Activated CD8-positive, alpha-beta T cell treated with anti-CD3 and anti-CD28 coated beads for 36 hours (primary cell): Measurements from ENCODE around the gene EMD. TPM values are rescaled to one million over a fixed set of nuclear protein-coding genes. Genes with fewer than 3 reads are reported as not detected.

Source experiments
- ATAC-seq: fragments of 200-7000 bp; cut with Tn5 transposase; one replicate; pipeline ENCODE4 v1.10.0; 2021; ENCODE audit warnings: mild to moderate bottlenecking, moderate library complexity
- CTCF ChIA-PET: fragments of 350-600 bp; sonication (Branson Sonifier 250); formaldehyde crosslinking; loops from one replicate; lab custom pipeline; 2021; ENCODE audit warnings: antibody characterized with exemption; lab: Charles Lee
- POLR2A ChIA-PET: fragments of 350-600 bp; sonication (Branson Sonifier 250); formaldehyde crosslinking; loops from one replicate; lab custom pipeline; 2021; ENCODE audit warnings: antibody characterized with exemption; lab: Charles Lee
- DNase-seq: peaks from one replicate; pipeline ENCODE4 v3.0.0-alpha.2; 2020
- H3K27ac Mint-ChIP-seq: one replicate; pipeline ENCODE4 v1.8.0; 2021; ENCODE audit warnings: mild to moderate bottlenecking, mixed read lengths
- H3K27me3 Mint-ChIP-seq: one replicate; pipeline ENCODE4 v1.8.0; 2021; ENCODE audit warnings: mixed read lengths
- H3K36me3 Mint-ChIP-seq: one replicate; pipeline ENCODE4 v1.8.0; 2021; ENCODE audit warnings: low read depth, mixed read lengths
- H3K4me1 Mint-ChIP-seq: one replicate; pipeline ENCODE4 v1.8.0; 2021; ENCODE audit warnings: low read depth, mixed read lengths
- H3K4me3 Mint-ChIP-seq: one replicate; pipeline ENCODE4 v1.8.0; 2021; ENCODE audit warnings: mild to moderate bottlenecking, moderate library complexity, mixed read lengths
- H3K9me3 Mint-ChIP-seq: one replicate; pipeline ENCODE4 v1.8.0; 2021; ENCODE audit warnings: mixed read lengths
- intact Hi-C: fragments of 100-400 bp; cut with micrococcal nuclease; formaldehyde crosslinking; loops from one replicate; pipeline ENCODE4 v1.10.0; 2022
- total RNA-seq, 2 experiments: library from RNA; stranded (reverse); gene quantifications; one replicate each; pipeline ENCODE4 v1.2.3, GENCODE V29; 2021
- TF ChIP-seq, protein P1 (sequence below): fragments of 200-600 bp; IDR thresholded peaks from one replicate; pipeline ENCODE4 v1.8.0; 2022; ENCODE audit warnings: antibody characterized with exemption, mild to moderate bottlenecking

The EMD gene
- total RNA-seq, 2 experiments from 2014 or later: 92.4 to 96.6 TPM

DNA sequence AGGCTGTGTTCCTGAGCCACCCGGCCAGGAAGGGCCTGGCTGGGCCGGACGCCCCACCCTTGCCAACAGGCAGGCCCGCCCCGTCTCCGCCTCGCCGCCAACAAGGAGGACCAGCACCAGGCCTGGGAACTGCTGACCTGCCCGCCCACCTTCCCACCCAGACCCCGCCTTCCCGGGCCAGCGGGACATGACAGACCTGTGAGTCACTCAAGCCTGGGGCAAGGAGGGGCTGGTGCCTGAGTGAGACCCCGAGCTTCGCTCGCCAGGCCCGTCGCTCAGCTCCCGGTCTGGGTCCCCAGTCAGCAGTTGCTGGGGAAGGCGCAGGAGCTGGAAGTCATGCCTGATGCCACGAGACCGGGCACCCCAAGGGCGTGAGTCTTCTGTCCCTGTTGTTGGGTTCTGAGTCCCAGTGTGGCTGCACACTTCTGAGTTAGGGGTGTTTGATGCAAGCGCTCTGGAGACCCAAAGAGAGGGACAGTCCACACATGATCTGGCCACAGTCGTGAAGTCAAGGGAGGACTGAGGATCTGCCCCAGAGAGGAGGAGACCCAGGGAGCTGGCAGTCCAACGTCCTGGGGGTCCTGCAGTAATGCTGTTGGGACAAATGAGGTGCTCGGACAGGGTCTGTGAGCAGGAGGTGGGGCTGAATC, 30.3 kb downstream of the EMD start, which contains the start of gene DNASE1L1:
DNASE1L1 (minus strand) TSS at position 33 of the 650 bp plus-strand sequence. CDS start 3,686 bp downstream, outside the sequence.
- intact Hi-C loops: no loop called here
- DNase-seq: no peak
- Mint-ChIP-seq H3K4me1 (peaks cover 10% of the 10 kb centered on the region), H3K4me3 (peak within 1 kb of the TSS; percentile 32), H3K27ac (peak within 1 kb of the TSS; percentile 55), H3K9me3 (no peaks in the 10 kb centered on the region), H3K36me3 (peaks cover 6% of the 10 kb centered on the region), H3K27me3 (no peaks in the 10 kb centered on the region)
- no peak for ATAC-seq
- CTCF ChIA-PET: no interaction called here
- POLR2A ChIA-PET: interaction anchor here (1.2 to 7.6 kb wide), 2 partner anchors 10 to 133 kb away, joined by 4 to 97 read pairs; partner anchors contain the start of gene RPL10
- TF ChIP-seq, protein P1, sequence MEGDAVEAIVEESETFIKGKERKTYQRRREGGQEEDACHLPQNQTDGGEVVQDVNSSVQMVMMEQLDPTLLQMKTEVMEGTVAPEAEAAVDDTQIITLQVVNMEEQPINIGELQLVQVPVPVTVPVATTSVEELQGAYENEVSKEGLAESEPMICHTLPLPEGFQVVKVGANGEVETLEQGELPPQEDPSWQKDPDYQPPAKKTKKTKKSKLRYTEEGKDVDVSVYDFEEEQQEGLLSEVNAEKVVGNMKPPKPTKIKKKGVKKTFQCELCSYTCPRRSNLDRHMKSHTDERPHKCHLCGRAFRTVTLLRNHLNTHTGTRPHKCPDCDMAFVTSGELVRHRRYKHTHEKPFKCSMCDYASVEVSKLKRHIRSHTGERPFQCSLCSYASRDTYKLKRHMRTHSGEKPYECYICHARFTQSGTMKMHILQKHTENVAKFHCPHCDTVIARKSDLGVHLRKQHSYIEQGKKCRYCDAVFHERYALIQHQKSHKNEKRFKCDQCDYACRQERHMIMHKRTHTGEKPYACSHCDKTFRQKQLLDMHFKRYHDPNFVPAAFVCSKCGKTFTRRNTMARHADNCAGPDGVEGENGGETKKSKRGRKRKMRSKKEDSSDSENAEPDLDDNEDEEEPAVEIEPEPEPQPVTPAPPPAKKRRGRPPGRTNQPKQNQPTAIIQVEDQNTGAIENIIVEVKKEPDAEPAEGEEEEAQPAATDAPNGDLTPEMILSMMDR: no peak

DNA sequence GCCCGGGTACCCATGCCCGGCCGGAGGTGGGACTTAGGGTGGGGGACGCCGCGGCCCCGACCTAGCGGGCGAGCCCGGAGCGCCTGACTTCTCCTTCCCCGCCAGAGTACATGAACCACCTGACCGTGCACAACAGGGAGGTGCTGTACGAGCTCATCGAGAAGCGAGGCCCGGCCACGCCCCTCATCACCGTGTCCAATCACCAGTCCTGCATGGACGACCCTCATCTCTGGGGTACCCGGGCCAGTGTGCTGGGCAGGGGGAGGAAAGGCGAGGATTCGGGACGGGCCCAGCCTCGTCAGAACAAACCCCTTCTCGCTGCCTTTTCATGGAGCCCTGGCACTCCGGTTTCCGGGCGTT, 32.9 kb downstream of the EMD start:
- DNase-seq: peak; percentile 83
- intact Hi-C loops: no loop called here
- Mint-ChIP-seq H3K36me3 (peaks cover 8% of the 10 kb centered on the region), H3K27me3 (no peaks in the 10 kb centered on the region), H3K4me1 (peaks cover 10% of the 10 kb centered on the region), H3K9me3 (no peaks in the 10 kb centered on the region), H3K4me3 (peak overlapping the region; percentile 91), H3K27ac (peak overlapping the region; percentile 81)
- ChIA-PET POLR2A (interaction anchor here (0.7 to 7.6 kb wide), 4 partner anchors 9 to 47 kb away, joined by 3 to 97 read pairs (median 6); partner anchors contain the start of gene RPL10), CTCF (no interaction called here)
- ATAC-seq: peak; percentile 81
- TF ChIP-seq, protein P1: no peak

DNA sequence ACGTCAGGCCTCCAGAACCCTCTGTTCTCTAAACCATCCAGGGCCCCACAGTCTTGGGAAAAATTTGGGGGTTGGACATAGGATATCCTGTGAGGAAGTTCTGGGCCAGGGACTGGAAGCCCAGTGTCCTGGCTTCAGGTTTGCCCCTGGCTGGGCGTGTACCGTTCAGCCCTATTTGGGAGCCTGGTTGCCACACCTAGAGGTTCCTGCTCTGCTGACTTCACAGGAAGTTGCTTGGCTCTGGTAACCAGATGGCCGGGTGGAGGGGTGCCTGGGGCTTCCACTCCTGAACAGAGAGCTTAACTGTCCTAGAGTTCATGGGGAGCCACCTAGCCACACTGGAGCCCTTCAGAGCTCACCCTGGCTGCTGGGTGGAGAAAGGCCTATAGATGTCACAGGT, 33.4 kb downstream of the EMD start:
- H3K4me3 Mint-ChIP-seq: peak overlapping the region; percentile 91
- ChIA-PET POLR2A (interaction anchor here (0.7 to 7.6 kb wide), 4 partner anchors 8 to 46 kb away, joined by 3 to 97 read pairs (median 6); partner anchors contain the start of gene RPL10), CTCF (no interaction called here)
- intact Hi-C loops: no loop called here
- no peaks in the 10 kb centered on the region for H3K9me3 Mint-ChIP-seq
- H3K27me3 Mint-ChIP-seq: no peaks in the 10 kb centered on the region
- DNase-seq (peak; percentile 49), ATAC-seq (peak; percentile 51)
- H3K27ac Mint-ChIP-seq: peak overlapping the region; percentile 81
- H3K36me3 Mint-ChIP-seq: peaks cover 8% of the 10 kb centered on the region
- TF ChIP-seq, protein P1: no peak
- peaks cover 10% of the 10 kb centered on the region for H3K4me1 Mint-ChIP-seq

DNA sequence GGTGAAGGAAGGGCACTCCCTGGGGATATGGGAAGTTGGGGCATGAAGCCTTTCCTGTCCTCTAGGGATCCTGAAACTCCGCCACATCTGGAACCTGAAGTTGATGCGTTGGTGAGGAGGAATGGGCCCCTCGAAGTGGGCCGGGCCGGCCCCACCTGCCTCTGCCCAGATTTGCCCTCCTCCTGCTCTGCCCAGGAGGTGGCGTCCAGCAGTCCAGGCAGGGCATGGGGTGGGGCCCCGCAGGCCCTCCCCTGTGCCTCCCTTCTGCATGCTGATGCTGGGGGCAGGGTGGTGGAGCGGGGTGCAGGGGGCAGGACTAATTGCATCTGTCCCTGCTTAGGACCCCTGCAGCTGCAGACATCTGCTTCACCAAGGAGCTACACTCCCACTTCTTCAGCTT, 34.0 kb downstream of the EMD start:
- intact Hi-C loops: no loop called here
- Mint-ChIP-seq H3K27me3 (no peaks in the 10 kb centered on the region), H3K36me3 (peaks cover 8% of the 10 kb centered on the region), H3K4me3 (peak overlapping the region; percentile 91), H3K27ac (peak overlapping the region; percentile 81), H3K4me1 (peaks cover 10% of the 10 kb centered on the region), H3K9me3 (no peaks in the 10 kb centered on the region)
- TF ChIP-seq, protein P1: no peak
- DNase-seq (no peak), ATAC-seq (no peak)
- CTCF ChIA-PET: no interaction called here
- POLR2A ChIA-PET: interaction anchor here (7.6 kb wide), 1 partner anchor 13 kb away, joined by 97 read pairs; the partner anchor contains the start of gene RPL10

DNA sequence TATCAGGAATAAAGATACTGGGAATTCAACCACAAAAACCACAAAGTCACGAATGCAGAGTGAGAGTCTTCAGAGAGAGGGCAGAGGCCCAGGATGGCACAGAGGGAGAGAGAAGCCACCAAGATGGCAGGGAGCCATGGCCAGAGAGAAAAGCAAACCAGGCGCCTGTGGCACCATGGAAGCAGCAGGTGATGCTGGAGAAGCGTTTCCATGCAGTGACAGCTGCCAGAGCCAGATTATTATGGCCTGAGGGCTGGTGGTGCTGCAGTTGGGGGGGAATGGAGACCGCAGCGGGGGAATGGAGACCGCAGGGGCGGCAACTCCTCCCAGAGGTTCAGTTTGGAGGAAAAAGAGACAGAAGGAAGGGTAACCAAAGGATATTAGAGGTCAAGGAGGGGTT, 38.1 kb downstream of the EMD start:
- peaks cover 11% of the 10 kb centered on the region for H3K4me1 Mint-ChIP-seq
- no peak overlapping the region for H3K4me3 Mint-ChIP-seq
- CTCF ChIA-PET: no interaction called here
- DNase-seq (no peak), ATAC-seq (no peak)
- TF ChIP-seq, protein P1: no peak
- intact Hi-C loops: no loop called here
- no peaks in the 10 kb centered on the region for H3K27me3 Mint-ChIP-seq
- peaks cover 8% of the 10 kb centered on the region for H3K36me3 Mint-ChIP-seq
- H3K9me3 Mint-ChIP-seq: no peaks in the 10 kb centered on the region
- POLR2A ChIA-PET: no interaction called here
- no peak overlapping the region for H3K27ac Mint-ChIP-seq
